Measurements from ENCODE around the gene ZCCHC24.

ZCCHC24 gene

GRCh38 chr10:79412516-79412915 is 32.9 kb downstream of the ZCCHC24 start:
- DNase-seq, result no peak

- no peak for DNase-seq
Measured at GRCh38 chr10:79411546-79412495, 33.6 kb downstream of the ZCCHC24 start.

- peak in 4 of 58 donors; percentile 28 to 42 (median 36) for DNase-seq
Measured at GRCh38 chr10:79410315-79411094, 34.9 kb downstream of the ZCCHC24 start.

GRCh38 chr10:79409726-79410085 is 35.7 kb downstream of the ZCCHC24 start:
- peak in 56 of 58 donors; percentile 34 to 100 (median 90) for DNase-seq

GRCh38 chr10:79409038-79409725 is 36.2 kb downstream of the ZCCHC24 start:
- DNase-seq, result no peak

GRCh38 chr10:79407811-79408795 is 37.3 kb downstream of the ZCCHC24 start:
- no peak for DNase-seq

- DNase-seq, result no peak
Measured at GRCh38 chr10:79407423-79407796, 38.0 kb downstream of the ZCCHC24 start.

- DNase-seq, result no peak
Measured at GRCh38 chr10:79406683-79407422, 38.6 kb downstream of the ZCCHC24 start.

- DNase-seq, result no peak
Measured at GRCh38 chr10:79405995-79406515, 39.4 kb downstream of the ZCCHC24 start.

- DNase-seq, result no peak
Measured at GRCh38 chr10:79405221-79405994, 40.0 kb downstream of the ZCCHC24 start.

GRCh38 chr10:79404690-79405131 is 40.7 kb downstream of the ZCCHC24 start:
- no peak for DNase-seq

- DNase-seq, result no peak
Measured at GRCh38 chr10:79404231-79404609, 41.2 kb downstream of the ZCCHC24 start.

GRCh38 chr10:79403441-79404230 is 41.8 kb downstream of the ZCCHC24 start:
- DNase-seq, result peak in 43 of 58 donors; percentile 26 to 86 (median 66)

- no peak for DNase-seq
Measured at GRCh38 chr10:79402951-79403350, 42.5 kb downstream of the ZCCHC24 start.

- no peak for DNase-seq
Measured at GRCh38 chr10:79402625-79402946, 42.8 kb downstream of the ZCCHC24 start.

- DNase-seq, result peak in 2 of 58 donors; percentile 28 to 37
Measured at GRCh38 chr10:79401015-79401921, 44.2 kb downstream of the ZCCHC24 start.
